Skeletal muscle tissue (tissue), 4 donors: ENCODE measurements around the gene OTUB2. TPM values are rescaled to one million over a fixed set of nuclear protein-coding genes. Genes with fewer than 3 reads are reported as not detected.

Experiments
- H3K27ac ChIP-seq: one replicate; pipeline ENCODE4 v1.7.0; 2013; ENCODE audit warnings: mild to moderate bottlenecking, low read depth, low read length, inconsistent platforms
- H3K27me3 ChIP-seq, 3 donors: one replicate each; pipeline ENCODE4 v1.7.0; 2013; ENCODE audit warnings: low read length in 3 of 3; ENCODE audit not compliant: control insufficient read depth in 3 of 3, insufficient read depth in 3 of 3
- H3K36me3 ChIP-seq, 3 donors: one replicate each; pipeline ENCODE4 v1.7.0; 2013; ENCODE audit warnings: low read length in 3 of 3; ENCODE audit not compliant: control insufficient read depth in 3 of 3, insufficient read depth in 3 of 3
- H3K4me1 ChIP-seq, 3 donors: one replicate each; pipeline ENCODE4 v1.7.0; 2013; ENCODE audit warnings: low read length in 3 of 3, mild to moderate bottlenecking in 3 of 3; ENCODE audit not compliant: control insufficient read depth in 3 of 3, insufficient read depth in 3 of 3
- H3K4me3 ChIP-seq, 3 donors: one replicate each; pipeline ENCODE4 v1.7.0; 2013; ENCODE audit warnings: low read length in 3 of 3
- H3K9ac ChIP-seq, 3 donors: one replicate each; pipeline ENCODE4 v1.7.0; 2013; ENCODE audit warnings: low read length in 3 of 3, mild to moderate bottlenecking in 3 of 3, moderate library complexity in 2 of 3, low read depth in 1 of 3
- H3K9me3 ChIP-seq, 3 donors: one replicate each; pipeline ENCODE4 v1.7.0; 2013; ENCODE audit warnings: low read length in 3 of 3; ENCODE audit not compliant: control insufficient read depth in 3 of 3
- total RNA-seq: library from RNA; depleted of rRNA; stranded (reverse); fragments of >200 nt; gene quantifications from one replicate; pipeline ENCODE4 v1.2.3, GENCODE V29; 2014
- donor health status: Osteomylitis.

OTUB2 gene
- total RNA-seq, 1 donor from 2014 or later, result 1.0 TPM

GRCh38 chr14:93984070-93984469 is 42.1 kb upstream of the OTUB2 start:
- peak overlapping the region; percentile 60 to 84 (median 70) for H3K9ac ChIP-seq
- peaks cover 70 to 89% (median 84%) of the 10 kb centered on the region in 3 donors for H3K4me1 ChIP-seq
- H3K9me3 ChIP-seq, result no peaks in the 10 kb centered on the region
- H3K27ac ChIP-seq, result peak overlapping the region; percentile 99
- H3K27me3 ChIP-seq, result no peaks in the 10 kb centered on the region
- H3K4me3 ChIP-seq, result peak overlapping the region; percentile 10 to 54 (median 17)
- no peaks in the 10 kb centered on the region for H3K36me3 ChIP-seq

GRCh38 chr14:93984987-93985410 is 41.1 kb upstream of the OTUB2 start:
- Histone ChIP-seq H3K27me3 (no peaks in the 10 kb centered on the region), H3K9me3 (no peaks in the 10 kb centered on the region), H3K27ac (peak overlapping the region; percentile 99), H3K36me3 (no peaks in the 10 kb centered on the region), H3K4me3 (peak overlapping the region in 2 of 3 donors; percentile 53 to 56), H3K9ac (peak overlapping the region; percentile 57 to 93 (median 79)), H3K4me1 (peaks cover 63 to 83% (median 80%) of the 10 kb centered on the region in 3 donors)

GRCh38 chr14:93986955-93987354 is 39.2 kb upstream of the OTUB2 start:
- Histone ChIP-seq H3K27ac (peak overlapping the region; percentile 99), H3K9me3 (no peaks in the 10 kb centered on the region), H3K27me3 (no peaks in the 10 kb centered on the region), H3K9ac (peak overlapping the region; percentile 79 to 93 (median 92)), H3K4me3 (peak overlapping the region; percentile 68 to 74 (median 73)), H3K36me3 (no peaks in the 10 kb centered on the region), H3K4me1 (peaks cover 44 to 68% (median 61%) of the 10 kb centered on the region in 3 donors)

- Histone ChIP-seq H3K9ac (peak overlapping the region; percentile 68 to 93 (median 82)), H3K4me3 (peak overlapping the region; percentile 38 to 60 (median 39)), H3K9me3 (no peaks in the 10 kb centered on the region), H3K27me3 (no peaks in the 10 kb centered on the region), H3K36me3 (no peaks in the 10 kb centered on the region), H3K4me1 (peaks cover 40 to 63% (median 57%) of the 10 kb centered on the region in 3 donors), H3K27ac (peak overlapping the region; percentile 99)
Observed at GRCh38 chr14:93987376-93987775, 38.8 kb upstream of the OTUB2 start.

GRCh38 chr14:93987815-93988476 is 38.2 kb upstream of the OTUB2 start:
- H3K9me3 ChIP-seq, result no peaks in the 10 kb centered on the region
- peak overlapping the region; percentile 99 for H3K27ac ChIP-seq
- no peaks in the 10 kb centered on the region for H3K27me3 ChIP-seq
- H3K4me3 ChIP-seq, result peak overlapping the region; percentile 38 to 60 (median 39)
- peak overlapping the region; percentile 68 to 93 (median 82) for H3K9ac ChIP-seq
- H3K4me1 ChIP-seq, result peaks cover 34 to 58% (median 52%) of the 10 kb centered on the region in 3 donors
- H3K36me3 ChIP-seq, result no peaks in the 10 kb centered on the region

GRCh38 chr14:93989939-93990338 is 36.2 kb upstream of the OTUB2 start:
- Histone ChIP-seq H3K4me3 (no peak overlapping the region), H3K27ac (no peak overlapping the region), H3K9ac (no peak overlapping the region), H3K9me3 (no peaks in the 10 kb centered on the region), H3K27me3 (no peaks in the 10 kb centered on the region), H3K4me1 (peaks cover 23 to 52% (median 41%) of the 10 kb centered on the region in 3 donors), H3K36me3 (no peaks in the 10 kb centered on the region)

GRCh38 chr14:93991212-93991611 is 34.9 kb upstream of the OTUB2 start:
- H3K4me3 ChIP-seq, result no peak overlapping the region
- H3K9me3 ChIP-seq, result no peaks in the 10 kb centered on the region
- no peaks in the 10 kb centered on the region for H3K36me3 ChIP-seq
- no peak overlapping the region for H3K9ac ChIP-seq
- H3K27me3 ChIP-seq, result no peaks in the 10 kb centered on the region
- peaks cover 26 to 54% (median 43%) of the 10 kb centered on the region in 3 donors for H3K4me1 ChIP-seq
- no peak overlapping the region for H3K27ac ChIP-seq

GRCh38 chr14:93991649-93992048 is 34.5 kb upstream of the OTUB2 start:
- no peak overlapping the region for H3K27ac ChIP-seq
- H3K36me3 ChIP-seq, result no peaks in the 10 kb centered on the region
- H3K9ac ChIP-seq, result no peak overlapping the region
- no peaks in the 10 kb centered on the region for H3K9me3 ChIP-seq
- H3K4me1 ChIP-seq, result peaks cover 27 to 54% (median 43%) of the 10 kb centered on the region in 3 donors
- no peaks in the 10 kb centered on the region for H3K27me3 ChIP-seq
- no peak overlapping the region for H3K4me3 ChIP-seq

GRCh38 chr14:93993382-93993781 is 32.8 kb upstream of the OTUB2 start:
- Histone ChIP-seq H3K27ac (no peak overlapping the region), H3K9ac (no peak overlapping the region)

GRCh38 chr14:93994919-93995682 is 31.0 kb upstream of the OTUB2 start:
- peak overlapping the region; percentile 47 to 82 (median 52) for H3K9ac ChIP-seq
- H3K27me3 ChIP-seq, result peaks cover 0 to under 1% (median 0%) of the 10 kb centered on the region in 3 donors
- H3K36me3 ChIP-seq, result no peaks in the 10 kb centered on the region
- peaks cover 34 to 62% (median 48%) of the 10 kb centered on the region in 3 donors for H3K4me1 ChIP-seq
- no peaks in the 10 kb centered on the region for H3K9me3 ChIP-seq
- peak overlapping the region in 1 of 3 donors; percentile 64 for H3K4me3 ChIP-seq
- peak overlapping the region; percentile 84 for H3K27ac ChIP-seq

More at GRCh38 chr14:93993382-93993781, 32.8 kb upstream of the OTUB2 start:
- H3K9me3 ChIP-seq, result no peaks in the 10 kb centered on the region
- no peak overlapping the region for H3K4me3 ChIP-seq
- peaks cover 31 to 56% (median 47%) of the 10 kb centered on the region in 3 donors for H3K4me1 ChIP-seq
- no peaks in the 10 kb centered on the region for H3K27me3 ChIP-seq
- H3K36me3 ChIP-seq, result no peaks in the 10 kb centered on the region
